H1 (cell line): ENCODE measurements around the gene ZNF804B. TPM values are rescaled to one million over a fixed set of nuclear protein-coding genes. Genes with fewer than 3 reads are reported as not detected.

Experiments used
- CTCF ChIA-PET: fragments of 300-600 bp; sonication (Branson Sonifier 250); formaldehyde crosslinking; loops from one replicate; lab custom pipeline; 2021; ENCODE audit not compliant: partially characterized antibody; lab: Charles Lee
- POLR2A ChIA-PET: fragments of 300-600 bp; sonication (Branson Sonifier 250); formaldehyde crosslinking; loops from one replicate; lab custom pipeline; 2021; ENCODE audit warnings: inconsistent platforms; ENCODE audit not compliant: partially characterized antibody; lab: Charles Lee
- DNase-seq, 2 experiments: peaks; one replicate each; pipeline versions ENCODE4 v3.0.0 to v3.0.0-alpha.2; 2010 to 2022; ENCODE audit warnings: low spot score in 2 of 2, low read depth in 1 of 2, mixed read lengths in 1 of 2
- FAIRE-seq: peaks from 2 replicates; lab custom pipeline; 2011; peaks lifted over from hg19 to GRCh38; lab: Jason Lieb, UNC
- H2AFZ ChIP-seq: 2 replicates; pipeline ENCODE4 v1.8.1; 2012; ENCODE audit warnings: low read length, inconsistent platforms
- H2AK5ac ChIP-seq: 2 replicates; pipeline ENCODE4 v1.6.1; 2013; ENCODE audit warnings: low read depth, low read length
- H2BK120ac ChIP-seq: replicated peaks from 2 replicates; pipeline ENCODE3; 2013; ENCODE audit warnings: low read depth, low read length, inconsistent platforms
- H2BK12ac ChIP-seq: 2 replicates; pipeline ENCODE4 v1.6.1; 2013; ENCODE audit warnings: low read depth, low read length
- H2BK15ac ChIP-seq: 2 replicates; pipeline ENCODE4 v1.6.1; 2013; ENCODE audit warnings: low read length
- H2BK20ac ChIP-seq: 2 replicates; pipeline ENCODE4 v1.6.1; 2013; ENCODE audit warnings: low read length
- H2BK5ac ChIP-seq: 2 replicates; pipeline ENCODE4 v1.6.1; 2013; ENCODE audit warnings: low read depth, low read length
- H3K14ac ChIP-seq: 2 replicates; pipeline ENCODE4 v1.6.1; 2013; ENCODE audit warnings: inconsistent platforms; ENCODE audit not compliant: insufficient read length
- H3K18ac ChIP-seq: 2 replicates; pipeline ENCODE4 v1.6.1; 2013; ENCODE audit warnings: low read length; ENCODE audit errors: extremely low read depth
- H3K23ac ChIP-seq: 2 replicates; pipeline ENCODE4 v1.6.1; 2013; ENCODE audit warnings: inconsistent platforms; ENCODE audit not compliant: insufficient read length
- H3K23me2 ChIP-seq: 2 replicates; pipeline ENCODE4 v1.6.1; 2013; ENCODE audit warnings: low read depth, low read length
- H3K27ac ChIP-seq: 2 replicates; pipeline ENCODE4 v1.6.1; 2011; ENCODE audit warnings: low read depth, low read length, inconsistent platforms
- H3K27me3 ChIP-seq, 4 experiments: replicated peaks in 1 of 4; 1 replicate in 1 of 4; 2 replicates in 3 of 4; pipeline versions ENCODE4 v1.6.1 to v1.8.1; 2011 to 2013; ENCODE audit warnings: low read length in 3 of 4, mild to moderate bottlenecking in 3 of 4, inconsistent platforms in 2 of 4, mixed read lengths in 2 of 4, moderate library complexity in 1 of 4; ENCODE audit not compliant: control insufficient read depth in 3 of 4, insufficient read depth in 3 of 4; ENCODE audit errors: extremely low read depth in 1 of 4
- H3K36me3 ChIP-seq, 4 experiments: 2 replicates each; pipeline versions ENCODE4 v1.6.1 to v1.8.1; 2011 to 2013; ENCODE audit warnings: mild to moderate bottlenecking in 4 of 4, low read length in 3 of 4, moderate library complexity in 2 of 4, control low read depth in 1 of 4, inconsistent platforms in 1 of 4; ENCODE audit not compliant: insufficient read depth in 4 of 4, control insufficient read depth in 2 of 4
- H3K4ac ChIP-seq: replicated peaks from 2 replicates; pipeline ENCODE3; 2013; ENCODE audit warnings: low read length, low read depth, mixed read lengths, inconsistent platforms; ENCODE audit not compliant: insufficient read length
- H3K4me1 ChIP-seq, 4 experiments: replicated peaks in 1 of 4; 1 replicate in 1 of 4; 2 replicates in 3 of 4; pipeline versions ENCODE4 v1.6.1 to v1.8.1; 2011 to 2013; ENCODE audit warnings: low read length in 3 of 4, inconsistent platforms in 2 of 4, mixed read lengths in 1 of 4; ENCODE audit not compliant: insufficient read depth in 4 of 4, control insufficient read depth in 3 of 4
- H3K4me2 ChIP-seq, 2 experiments: 2 replicates each; pipeline versions ENCODE4 v1.6.1 to v1.8.1; 2011 to 2013; ENCODE audit warnings: low read depth in 2 of 2, low read length in 2 of 2, control low read depth in 1 of 2, inconsistent platforms in 1 of 2, mild to moderate bottlenecking in 1 of 2; ENCODE audit not compliant: insufficient read depth in 1 of 2
- H3K4me3 ChIP-seq, 4 experiments: fragments of 200-600, 300-600 bp in 1 of 4; sonication (generic), shearing (Covaris generic), sonication (Bioruptor Twin) in 1 of 4; 2 replicates each; pipeline versions ENCODE4 v1.5.1 to v1.8.1; 2011 to 2016; ENCODE audit warnings: low read length in 4 of 4, low read depth in 3 of 4, control low read depth in 2 of 4, inconsistent platforms in 2 of 4, mild to moderate bottlenecking in 2 of 4, mixed read lengths in 1 of 4, moderate library complexity in 1 of 4; ENCODE audit not compliant: insufficient read depth in 2 of 4; ENCODE audit errors: extremely low read depth in 1 of 4
- H3K56ac ChIP-seq: replicated peaks from 2 replicates; pipeline ENCODE3; 2013; ENCODE audit warnings: low read depth, mild to moderate bottlenecking, mixed read lengths, low read length, inconsistent platforms; ENCODE audit not compliant: insufficient read length
- H3K79me1 ChIP-seq: 2 replicates; pipeline ENCODE4 v1.6.1; 2013; ENCODE audit warnings: low read depth, low read length, control low read depth
- H3K79me2 ChIP-seq, 2 experiments: 2 replicates each; pipeline versions ENCODE4 v1.6.1 to v1.8.1; 2012 to 2013; ENCODE audit warnings: low read length in 2 of 2, mild to moderate bottlenecking in 2 of 2, inconsistent platforms in 1 of 2; ENCODE audit not compliant: insufficient read depth in 2 of 2, control insufficient read depth in 1 of 2
- H3K9ac ChIP-seq, 4 experiments: replicated peaks in 1 of 4; 1 replicate in 1 of 4; 2 replicates in 3 of 4; pipeline versions ENCODE4 v1.6.1 to v1.8.1; 2011 to 2013; ENCODE audit warnings: low read depth in 3 of 4, low read length in 3 of 4, control low read depth in 2 of 4, mild to moderate bottlenecking in 2 of 4, moderate library complexity in 2 of 4, inconsistent platforms in 1 of 4; ENCODE audit errors: extremely low read depth in 1 of 4
- H3K9me3 ChIP-seq, 2 experiments: 2 replicates each; pipeline versions ENCODE4 v1.6.1 to v1.8.1; 2012 to 2013; ENCODE audit warnings: mild to moderate bottlenecking in 2 of 2, moderate library complexity in 2 of 2, control low read depth in 1 of 2, inconsistent platforms in 1 of 2, low read depth in 1 of 2, low read length in 1 of 2, mixed read lengths in 1 of 2; ENCODE audit not compliant: insufficient read depth in 2 of 2
- H4K20me1 ChIP-seq, 2 experiments: replicated peaks in 1 of 2; 2 replicates each; pipeline versions ENCODE3 to v1.8.1; 2011 to 2013; ENCODE audit warnings: inconsistent platforms in 2 of 2, low read length in 2 of 2, mild to moderate bottlenecking in 1 of 2; ENCODE audit not compliant: insufficient read depth in 2 of 2, control insufficient read depth in 1 of 2
- H4K5ac ChIP-seq: 2 replicates; pipeline ENCODE4 v1.6.1; 2013; ENCODE audit warnings: low read length, low read depth, mixed read lengths, inconsistent platforms; ENCODE audit not compliant: insufficient read length
- H4K8ac ChIP-seq: 2 replicates; pipeline ENCODE4 v1.8.0; 2013; ENCODE audit warnings: mild to moderate bottlenecking, moderate library complexity, low read length, inconsistent platforms; ENCODE audit not compliant: insufficient read depth; ENCODE audit errors: extremely low read depth
- H4K91ac ChIP-seq: replicated peaks from 2 replicates; pipeline ENCODE3; 2013; ENCODE audit warnings: low read length, mixed read lengths, inconsistent platforms; ENCODE audit not compliant: insufficient read length
- CTBP2 ChIP-seq: IDR thresholded peaks from 2 replicates; pipeline ENCODE4 v1.7.0; 2011; ENCODE audit warnings: borderline replicate concordance, mild to moderate bottlenecking, moderate library complexity, mixed read lengths, low read length; ENCODE audit not compliant: insufficient read depth, insufficient read length
- JUN ChIP-seq: IDR thresholded peaks from 2 replicates; pipeline ENCODE4 v1.6.1; 2011; ENCODE audit warnings: low read depth, mild to moderate bottlenecking, improper control_type of control experiment, low read length
- MAX ChIP-seq: IDR thresholded peaks from 2 replicates; pipeline ENCODE4 v1.6.1; 2012; ENCODE audit warnings: inconsistent platforms
- PHF8 ChIP-seq: fragments of 200-600 bp; sonication (generic); conservative IDR thresholded peaks from 2 replicates; pipeline ENCODE4 v1.7.1; 2012; ENCODE audit warnings: low read depth, mild to moderate bottlenecking, inconsistent platforms, low read length, moderate library complexity
- RXRA ChIP-seq: IDR thresholded peaks from 2 replicates; pipeline ENCODE4 v1.6.1; 2011; ENCODE audit warnings: low read depth, mild to moderate bottlenecking, low read length, moderate library complexity; ENCODE audit not compliant: insufficient read depth
- SIN3A ChIP-seq, 2 experiments: IDR thresholded peaks in 1 of 2; conservative IDR thresholded peaks in 1 of 2; 2 replicates each; pipeline ENCODE4 v1.6.1; 2011 to 2012; ENCODE audit warnings: low read length in 2 of 2, improper control_type of control experiment in 1 of 2, low read depth in 1 of 2, mild to moderate bottlenecking in 1 of 2
- SIX5 ChIP-seq: IDR thresholded peaks from 2 replicates; pipeline ENCODE4 v1.6.1; 2011; ENCODE audit warnings: mild to moderate bottlenecking, low read depth, low read length
- SP1 ChIP-seq: IDR thresholded peaks from 2 replicates; pipeline ENCODE4 v1.6.1; 2011; ENCODE audit warnings: low read depth, low read length
- TCF12 ChIP-seq: IDR thresholded peaks from 2 replicates; pipeline ENCODE4 v1.6.1; 2011; ENCODE audit warnings: low read depth, mild to moderate bottlenecking, low read length
- YY1 ChIP-seq: IDR thresholded peaks from 2 replicates; pipeline ENCODE4 v1.6.1; 2011; ENCODE audit warnings: low read depth, mild to moderate bottlenecking, low read length
- WGBS, 2 experiments: shearing (Covaris generic) in 1 of 2; methylation state at CpG; one replicate each; pipeline versions ENCODE4 v1.1.6 to v1.1.7; 2013 to 2015; ENCODE audit warnings: low lambda C conversion rate in 2 of 2, mixed read lengths in 2 of 2, inconsistent platforms in 1 of 2, low coverage in 1 of 2, missing lambda C conversion rate in 1 of 2; ENCODE audit not compliant: insufficient replicate concordance in 2 of 2, insufficient coverage in 1 of 2, insufficient read length in 1 of 2; ENCODE audit errors: extremely low coverage in 1 of 2, missing lambda C conversion rate in 1 of 2; 5-methylcytosine and 5-hydroxymethylcytosine counted together
- polyA plus RNA-seq, 7 experiments: library from polyadenylated mRNA; depleted of rRNA in 3 of 7; stranded (reverse) in 5 of 7; unstranded in 2 of 7; fragments of >200 nt in 5 of 7; fragments of 200-250 nt in 2 of 7; gene quantifications; 1 replicate in 5 of 7; 2 replicates in 1 of 7; 4 replicates in 1 of 7; pipeline versions ENCODE4 v1.2.1 to v1.2.3, GENCODE V29; 2011 to 2013; ENCODE audit warnings: missing spikeins in 2 of 7, mixed read lengths in 2 of 7
- total RNA-seq: library from RNA; stranded (reverse); fragmentation: NEBNext Ultra II Directional; extraction: Animal tissue kit (Norgen Biotek cat#: 25700); gene quantifications from 2 replicates; pipeline ENCODE4 v1.2.1, GENCODE V29; 2021

Gene ZNF804B
- total and polyA plus RNA-seq, 2 of the 8 experiments (the other 6 are each of a cell fraction or from before 2014, with no cell fraction given), result not detected

DNA sequence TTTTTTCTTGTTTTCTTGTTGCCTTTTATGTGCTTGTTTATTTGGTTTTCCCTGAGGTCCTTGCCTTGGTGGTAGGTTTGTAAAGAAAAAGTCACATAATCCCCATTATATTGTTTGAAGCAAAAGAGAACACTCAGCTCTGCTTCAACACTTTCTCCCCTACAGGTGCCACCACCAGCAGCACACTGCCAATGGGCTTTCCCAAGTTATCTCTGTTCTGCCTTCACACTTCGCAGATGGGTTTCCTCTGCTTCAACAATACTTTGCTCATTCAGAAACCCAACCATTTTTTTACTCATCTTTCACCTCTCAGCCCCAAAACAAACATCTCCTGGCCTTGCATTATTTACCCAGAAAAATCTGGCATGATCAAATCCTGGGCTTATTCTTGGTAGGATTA, 411.1 kb downstream of the ZNF804B start:
- H3K79me1 ChIP-seq, result no peaks in the 10 kb centered on the region
- no peak overlapping the region for H2BK20ac ChIP-seq
- no peak overlapping the region for H2BK120ac ChIP-seq
- H3K4me3 ChIP-seq, result no peak overlapping the region
- H2AFZ ChIP-seq, result no peak overlapping the region
- no peaks in the 10 kb centered on the region for H3K36me3 ChIP-seq
- no peaks in the 10 kb centered on the region for H3K79me2 ChIP-seq
- no peak overlapping the region for H3K4ac ChIP-seq
- H4K20me1 ChIP-seq, result no peaks in the 10 kb centered on the region
- ChIA-PET CTCF (no interaction called here), POLR2A (no interaction called here)
- H3K14ac ChIP-seq, result no peak overlapping the region
- H2BK15ac ChIP-seq, result no peak overlapping the region
- H2AK5ac ChIP-seq, result no peak overlapping the region
- no peak overlapping the region for H4K8ac ChIP-seq
- H3K4me1 ChIP-seq, result no peaks in the 10 kb centered on the region
- no peak overlapping the region for H2BK12ac ChIP-seq
- no peak overlapping the region for H2BK5ac ChIP-seq
- no peaks in the 10 kb centered on the region for H3K9me3 ChIP-seq
- no peak for DNase-seq
- H3K18ac ChIP-seq, result no peak overlapping the region
- H4K91ac ChIP-seq, result no peak overlapping the region
- H4K5ac ChIP-seq, result no peak overlapping the region
- H3K23ac ChIP-seq, result no peak overlapping the region
- no peaks in the 10 kb centered on the region for H3K23me2 ChIP-seq
- H3K27me3 ChIP-seq, result no peaks in the 10 kb centered on the region
- no peak overlapping the region for H3K56ac ChIP-seq
- FAIRE-seq, result no peak
- H3K9ac ChIP-seq, result no peak overlapping the region
- WGBS, 2 experiments, result 88% methylated on average over 1 of the region's 1 CpG; no CpG with 5 or more reads in 1 of the 2 experiments
- H3K27ac ChIP-seq, result no peak overlapping the region
- H3K4me2 ChIP-seq, result no peak overlapping the region
- TF ChIP-seq RXRA, result no peak
- no peak for TF ChIP-seq TCF12
- TF ChIP-seq SIX5, result no peak
- no peak for TF ChIP-seq CTBP2
- TF ChIP-seq MAX, result no peak
- TF ChIP-seq PHF8, result no peak
- no peak for TF ChIP-seq YY1
- no peak for TF ChIP-seq SIN3A (conservative IDR thresholded peaks at IDR 0.05 in 1 of 2, IDR thresholded peaks at IDR 0.05 in 1 of 2; ENCODE audit: low read depth in 1 of 2, low read length in 2 of 2)
- TF ChIP-seq SP1, result no peak
- no peak for TF ChIP-seq JUN
